Activated T-helper 1 cell treated with anti-CD3 and anti-CD28 coated beads, Interleukin-12 subunit alpha, Interleukin-12 subunit beta, Interleukin-2, Interleukin-4 antibody, amounts not matched to agents 30 ng/mL and 10 ng/mL and 1 ng/mL, durations not matched to agents 14 hours and 24 hours and 36 hours (primary cell): ENCODE measurements around the gene OSBP2. TPM values are rescaled to one million over a fixed set of nuclear protein-coding genes. Genes with fewer than 3 reads are reported as not detected.

Source experiments
- DNase-seq: peaks from one replicate; pipeline ENCODE4 v3.0.0; 2021; ENCODE audit warnings: low spot score
- H3K27ac Mint-ChIP-seq: one replicate; pipeline ENCODE4 v1.8.0; 2021; ENCODE audit warnings: mild to moderate bottlenecking, mixed read lengths
- H3K27me3 Mint-ChIP-seq: one replicate; pipeline ENCODE4 v1.8.0; 2022; ENCODE audit warnings: mild to moderate bottlenecking, moderate library complexity, mixed read lengths; ENCODE audit not compliant: insufficient read depth
- H3K36me3 Mint-ChIP-seq: one replicate; pipeline ENCODE4 v1.8.0; 2021; ENCODE audit warnings: low read depth, mixed read lengths
- H3K4me1 Mint-ChIP-seq: one replicate; pipeline ENCODE4 v1.8.0; 2021; ENCODE audit warnings: low read depth, mixed read lengths
- H3K4me3 Mint-ChIP-seq: one replicate; pipeline ENCODE4 v1.8.0; 2021; ENCODE audit warnings: mild to moderate bottlenecking, moderate library complexity, mixed read lengths
- H3K9me3 Mint-ChIP-seq: one replicate; pipeline ENCODE4 v1.8.0; 2021; ENCODE audit warnings: mixed read lengths
- intact Hi-C: fragments of 100-400 bp; cut with micrococcal nuclease; formaldehyde crosslinking; loops from one replicate; pipeline ENCODE4 v1.15.1; 2024
- total RNA-seq: library from RNA; stranded (reverse); gene quantifications from 2 replicates; pipeline ENCODE4 v1.2.3, GENCODE V29; 2022

OSBP2 gene
- total RNA-seq, 1 donor from 2014 or later: 1.6 TPM

DNA sequence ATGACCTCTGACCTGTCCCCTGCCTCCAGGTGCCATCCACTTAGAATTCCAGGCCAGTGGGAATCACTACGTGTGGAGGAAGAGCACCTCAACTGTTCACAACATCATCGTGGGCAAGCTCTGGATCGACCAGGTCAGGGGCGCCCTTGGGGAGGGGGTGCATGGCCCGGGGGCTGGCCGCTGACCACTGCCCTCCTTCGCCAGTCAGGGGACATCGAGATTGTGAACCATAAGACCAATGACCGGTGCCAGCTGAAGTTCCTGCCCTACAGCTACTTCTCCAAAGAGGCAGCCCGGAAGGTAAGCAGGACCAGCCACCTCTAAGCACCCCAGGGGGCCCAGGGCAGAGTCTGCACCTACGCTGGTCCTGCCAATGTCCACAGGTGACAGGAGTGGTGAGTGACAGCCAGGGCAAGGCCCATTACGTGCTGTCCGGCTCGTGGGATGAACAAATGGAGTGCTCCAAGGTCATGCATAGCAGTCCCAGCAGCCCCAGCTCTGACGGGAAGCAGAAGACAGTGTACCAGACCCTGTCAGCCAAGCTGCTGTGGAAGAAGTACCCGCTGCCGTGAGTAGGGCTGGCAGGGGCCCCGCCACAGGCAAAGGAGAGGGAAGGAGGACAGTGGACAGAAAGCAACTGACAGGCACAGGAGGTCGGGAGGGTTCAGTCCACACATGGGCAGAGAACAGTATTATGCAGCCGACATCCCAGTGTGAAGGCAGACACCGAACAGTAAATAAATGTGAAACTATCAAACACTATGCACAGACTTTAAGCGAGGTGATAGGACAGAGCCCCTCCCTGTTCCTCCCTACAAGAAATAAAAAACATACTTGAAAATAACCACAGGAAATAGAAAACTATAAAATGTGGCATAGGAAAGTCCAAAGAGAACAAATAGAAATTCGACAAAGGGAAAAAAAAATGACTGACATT is 199.0 kb downstream of the OSBP2 start:
- no peak overlapping the region for H3K27ac Mint-ChIP-seq
- no peak for DNase-seq
- H3K4me3 Mint-ChIP-seq: no peak overlapping the region
- H3K4me1 Mint-ChIP-seq: peaks cover 8% of the 10 kb centered on the region
- intact Hi-C loops: no loop called here
- H3K9me3 Mint-ChIP-seq: no peaks in the 10 kb centered on the region
- peaks cover 2% of the 10 kb centered on the region for H3K27me3 Mint-ChIP-seq
- H3K36me3 Mint-ChIP-seq: peaks cover 3% of the 10 kb centered on the region

DNA sequence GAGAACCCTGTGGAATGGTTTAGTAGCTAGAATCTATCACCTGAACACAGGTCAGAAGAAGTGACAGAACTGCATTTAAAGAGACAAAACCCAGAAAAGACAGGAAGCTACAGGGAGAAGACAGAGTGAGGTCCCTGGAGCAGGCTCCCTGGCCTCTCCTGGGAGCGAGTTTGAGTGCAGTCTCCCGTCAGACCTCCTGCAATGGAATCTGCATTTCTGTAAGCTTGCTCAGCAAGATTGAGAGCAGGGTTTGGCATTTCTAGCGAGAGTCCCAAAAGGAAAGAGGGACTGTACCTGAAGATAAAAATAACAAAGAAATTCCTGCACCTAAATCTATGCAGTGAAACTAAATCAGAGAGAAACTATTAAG is 199.7 kb downstream of the OSBP2 start:
- Mint-ChIP-seq H3K4me3 (no peak overlapping the region), H3K36me3 (peaks cover 3% of the 10 kb centered on the region), H3K27ac (no peak overlapping the region), H3K27me3 (peaks cover 2% of the 10 kb centered on the region), H3K4me1 (peaks cover 8% of the 10 kb centered on the region), H3K9me3 (no peaks in the 10 kb centered on the region)
- DNase-seq: no peak
- intact Hi-C loops: no loop called here

DNA sequence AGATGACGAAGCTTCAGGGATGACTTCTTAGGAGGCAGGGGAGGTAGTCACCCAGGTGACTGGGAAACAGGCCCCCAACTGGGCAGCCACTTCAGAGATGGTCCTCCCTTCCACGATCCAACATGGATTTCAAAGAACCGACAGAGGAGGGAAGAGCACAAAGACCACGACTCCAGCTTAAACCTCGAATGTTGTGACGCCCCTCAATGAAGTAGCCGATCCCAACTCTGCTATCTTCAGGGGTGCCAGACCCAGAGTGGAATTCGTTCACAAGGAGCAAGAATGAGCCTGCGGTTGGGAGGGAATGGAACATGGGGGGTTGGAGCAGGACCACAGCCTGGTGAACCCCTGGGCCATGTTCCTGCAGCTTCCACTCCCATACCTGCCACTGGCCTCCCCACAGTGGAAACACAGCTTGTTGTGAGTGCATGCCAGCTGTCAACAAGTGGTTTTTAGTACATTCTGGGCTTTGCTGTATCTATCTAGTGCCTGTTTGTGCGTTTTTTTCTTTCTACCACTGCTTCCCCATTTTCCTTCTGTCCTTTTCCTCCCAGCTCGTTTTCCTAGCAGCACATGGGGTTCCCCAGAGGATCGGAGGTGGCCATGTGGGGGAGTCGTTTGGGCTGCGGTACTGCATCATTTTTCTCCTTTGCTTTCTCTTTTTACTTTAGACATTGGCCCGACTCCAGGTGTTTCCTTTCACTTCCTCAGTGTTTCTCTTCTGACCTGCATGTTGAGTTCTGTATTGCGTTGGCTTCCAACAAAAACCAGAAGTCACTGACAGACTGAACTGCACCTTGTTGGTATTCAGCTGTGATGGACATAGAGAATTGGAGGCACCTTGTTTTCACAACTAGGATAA is 208.1 kb downstream of the OSBP2 start:
- no peak overlapping the region for H3K27ac Mint-ChIP-seq
- H3K9me3 Mint-ChIP-seq: no peaks in the 10 kb centered on the region
- peaks cover 4% of the 10 kb centered on the region for H3K36me3 Mint-ChIP-seq
- no peak overlapping the region for H3K4me3 Mint-ChIP-seq
- no peaks in the 10 kb centered on the region for H3K4me1 Mint-ChIP-seq
- no peak for DNase-seq
- H3K27me3 Mint-ChIP-seq: no peaks in the 10 kb centered on the region
- intact Hi-C loops: no loop called here

- H3K9me3 Mint-ChIP-seq: no peaks in the 10 kb centered on the region
- H3K36me3 Mint-ChIP-seq: peaks cover 4% of the 10 kb centered on the region
- intact Hi-C loops: no loop called here
- H3K27ac Mint-ChIP-seq: no peak overlapping the region
- no peak overlapping the region for H3K4me3 Mint-ChIP-seq
- no peaks in the 10 kb centered on the region for H3K27me3 Mint-ChIP-seq
- H3K4me1 Mint-ChIP-seq: no peaks in the 10 kb centered on the region
- DNase-seq: no peak
Measured at GRCh38 chr22:30903876-30904460, 209.3 kb downstream of the OSBP2 start.

DNA sequence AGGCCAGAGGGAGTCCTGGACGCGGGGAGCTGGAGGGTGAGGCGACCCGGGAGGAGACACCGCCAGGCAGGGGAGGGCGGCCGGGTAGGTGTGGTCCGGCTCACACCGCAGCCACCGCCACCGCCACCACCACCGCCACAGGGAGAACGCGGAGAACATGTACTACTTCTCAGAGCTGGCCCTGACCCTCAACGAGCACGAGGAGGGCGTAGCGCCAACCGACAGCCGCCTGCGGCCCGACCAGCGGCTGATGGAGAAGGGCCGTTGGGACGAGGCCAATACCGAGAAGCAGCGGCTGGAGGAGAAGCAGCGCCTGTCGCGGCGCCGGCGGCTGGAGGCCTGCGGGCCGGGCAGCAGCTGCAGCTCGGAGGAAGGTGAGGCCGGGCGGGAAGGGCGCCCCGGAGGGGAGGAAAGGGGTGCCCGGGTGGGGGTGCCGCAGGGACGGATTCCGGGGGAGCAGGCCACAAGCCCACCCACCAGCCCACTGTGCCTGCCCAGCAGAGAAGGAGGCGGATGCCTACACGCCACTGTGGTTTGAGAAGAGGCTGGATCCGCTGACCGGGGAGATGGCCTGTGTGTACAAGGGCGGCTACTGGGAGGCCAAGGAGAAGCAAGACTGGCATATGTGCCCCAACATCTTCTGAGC is 211.1 kb downstream of the OSBP2 start:
- no peaks in the 10 kb centered on the region for H3K4me1 Mint-ChIP-seq
- no peak overlapping the region for H3K4me3 Mint-ChIP-seq
- no peak for DNase-seq

GRCh38 chr22:30906411-30906810 is 211.7 kb downstream of the OSBP2 start:
- H3K36me3 Mint-ChIP-seq: peaks cover 4% of the 10 kb centered on the region
- no peaks in the 10 kb centered on the region for H3K4me1 Mint-ChIP-seq

More for the DNA sequence above, 211.1 kb downstream of the OSBP2 start:
- Mint-ChIP-seq H3K27me3 (no peaks in the 10 kb centered on the region), H3K27ac (no peak overlapping the region), H3K9me3 (no peaks in the 10 kb centered on the region), H3K36me3 (peaks cover 4% of the 10 kb centered on the region)
- intact Hi-C loops: no loop called here

DNA sequence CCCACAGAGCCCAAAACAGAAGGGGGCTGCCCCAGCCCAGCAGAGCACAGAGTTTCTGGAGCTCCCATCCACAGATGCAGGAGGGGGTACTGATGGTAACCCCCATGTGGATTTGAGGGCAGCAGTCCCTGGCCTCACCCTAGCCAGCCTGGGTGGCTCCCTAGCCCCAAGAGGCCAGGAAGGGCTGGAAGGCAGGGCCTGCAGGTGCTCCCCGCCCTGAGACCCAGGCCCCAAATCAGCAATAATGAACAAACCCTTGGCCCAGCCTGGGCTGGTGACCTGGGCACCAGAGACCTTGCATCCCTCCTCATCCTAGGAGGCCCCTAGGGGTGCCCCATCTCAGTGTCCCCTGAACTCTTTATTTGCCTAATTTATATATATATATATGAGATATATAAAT is 212.3 kb downstream of the OSBP2 start:
- no peak overlapping the region for H3K4me3 Mint-ChIP-seq
- H3K9me3 Mint-ChIP-seq: no peaks in the 10 kb centered on the region
- peaks cover 4% of the 10 kb centered on the region for H3K36me3 Mint-ChIP-seq
- H3K4me1 Mint-ChIP-seq: no peaks in the 10 kb centered on the region
- no peak for DNase-seq
- intact Hi-C loops: no loop called here
- H3K27me3 Mint-ChIP-seq: no peaks in the 10 kb centered on the region
- no peak overlapping the region for H3K27ac Mint-ChIP-seq

More at GRCh38 chr22:30906411-30906810, 211.7 kb downstream of the OSBP2 start:
- Mint-ChIP-seq H3K27me3 (no peaks in the 10 kb centered on the region), H3K4me3 (no peak overlapping the region), H3K27ac (no peak overlapping the region), H3K9me3 (no peaks in the 10 kb centered on the region)
- intact Hi-C loops: no loop called here
- DNase-seq: no peak

- Mint-ChIP-seq H3K9me3 (no peaks in the 10 kb centered on the region), H3K27ac (no peak overlapping the region), H3K4me1 (no peaks in the 10 kb centered on the region), H3K27me3 (no peaks in the 10 kb centered on the region), H3K4me3 (no peak overlapping the region), H3K36me3 (peaks cover 3% of the 10 kb centered on the region)
- no peak for DNase-seq
- intact Hi-C loops: no loop called here
Measured at GRCh38 chr22:30908051-30908461, 213.4 kb downstream of the OSBP2 start.

GRCh38 chr22:30909306-30909705 is 214.6 kb downstream of the OSBP2 start:
- no peak overlapping the region for H3K27ac Mint-ChIP-seq

DNA sequence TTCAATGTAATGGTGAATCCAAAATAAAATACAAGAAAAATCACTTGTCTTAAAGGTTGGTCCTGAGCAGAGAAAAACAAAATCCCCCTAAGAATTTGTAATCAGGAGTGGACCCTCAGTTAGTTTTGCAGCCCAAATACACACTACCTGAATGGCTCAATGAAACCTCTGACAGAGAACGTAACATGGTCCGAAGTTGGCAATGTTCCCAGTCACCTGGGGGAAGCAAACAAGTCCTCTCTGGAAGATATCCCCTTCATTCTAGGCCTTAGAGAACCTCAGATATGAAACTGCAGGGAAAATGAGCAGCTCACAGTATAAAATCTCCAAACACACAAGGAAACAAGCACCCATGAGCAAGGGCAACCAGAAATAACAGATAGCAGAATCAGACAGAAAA is 215.7 kb downstream of the OSBP2 start:
- intact Hi-C loops: no loop called here
- Mint-ChIP-seq H3K4me3 (no peak overlapping the region), H3K4me1 (no peaks in the 10 kb centered on the region), H3K9me3 (no peaks in the 10 kb centered on the region), H3K36me3 (no peaks in the 10 kb centered on the region), H3K27me3 (no peaks in the 10 kb centered on the region), H3K27ac (no peak overlapping the region)
- DNase-seq: no peak

More at GRCh38 chr22:30909306-30909705, 214.6 kb downstream of the OSBP2 start:
- no peaks in the 10 kb centered on the region for H3K9me3 Mint-ChIP-seq
- H3K36me3 Mint-ChIP-seq: no peaks in the 10 kb centered on the region
- intact Hi-C loops: no loop called here
- no peaks in the 10 kb centered on the region for H3K4me1 Mint-ChIP-seq
- DNase-seq: no peak
- no peaks in the 10 kb centered on the region for H3K27me3 Mint-ChIP-seq
- H3K4me3 Mint-ChIP-seq: no peak overlapping the region

DNA sequence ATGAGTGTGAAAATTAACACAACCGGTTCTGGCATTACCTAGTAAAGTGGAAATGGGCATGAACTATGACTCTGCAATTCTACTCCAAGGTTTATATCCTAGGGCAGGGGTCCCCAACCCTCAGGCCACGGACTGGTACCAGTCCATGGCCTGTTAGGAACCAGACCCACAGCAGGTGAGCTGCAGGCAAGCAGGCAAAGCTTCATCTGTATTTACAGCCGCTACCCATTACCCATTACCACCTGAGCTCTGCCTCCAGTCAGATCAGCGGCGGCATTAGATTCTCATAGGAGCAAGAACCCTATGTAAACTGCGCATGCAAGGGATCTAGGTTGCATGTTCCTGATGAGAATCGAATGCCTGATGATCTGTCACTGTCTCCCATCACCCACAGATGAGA is 224.1 kb downstream of the OSBP2 start:
- H3K36me3 Mint-ChIP-seq: peaks cover 5% of the 10 kb centered on the region
- intact Hi-C loops: no loop called here
- no peak overlapping the region for H3K27ac Mint-ChIP-seq
- no peak for DNase-seq
- peaks cover 23% of the 10 kb centered on the region for H3K4me1 Mint-ChIP-seq
- H3K27me3 Mint-ChIP-seq: no peaks in the 10 kb centered on the region
- H3K9me3 Mint-ChIP-seq: no peaks in the 10 kb centered on the region
- no peak overlapping the region for H3K4me3 Mint-ChIP-seq

DNA sequence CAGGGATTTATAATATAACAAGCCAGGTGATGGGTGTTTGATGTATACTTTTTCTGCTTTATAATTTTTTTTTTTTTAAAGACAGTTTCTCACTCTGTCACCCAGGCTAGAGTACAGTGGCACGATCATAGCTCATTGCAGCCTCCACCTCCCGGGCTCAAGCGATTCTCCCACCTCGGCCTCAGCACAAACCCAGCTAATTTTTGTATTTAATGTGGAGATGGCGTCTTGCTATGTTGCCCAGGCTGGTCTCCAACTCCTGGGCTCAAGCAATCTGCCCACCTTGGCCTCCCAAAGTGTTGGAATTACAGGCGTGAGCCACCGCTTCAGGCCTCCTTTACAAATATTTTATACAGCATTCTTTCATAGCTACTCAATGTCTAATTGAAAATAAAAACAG is 225.3 kb downstream of the OSBP2 start:
- H3K36me3 Mint-ChIP-seq: peaks cover 12% of the 10 kb centered on the region
- H3K4me1 Mint-ChIP-seq: peaks cover 23% of the 10 kb centered on the region
- H3K27ac Mint-ChIP-seq: no peak overlapping the region
- H3K9me3 Mint-ChIP-seq: no peaks in the 10 kb centered on the region
- no peak overlapping the region for H3K4me3 Mint-ChIP-seq
- no peak for DNase-seq
- intact Hi-C loops: loop anchor here (1.0 kb wide), 3 partner anchors 118 to 286 kb away; no protein-coding TSS in a partner anchor
- H3K27me3 Mint-ChIP-seq: no peaks in the 10 kb centered on the region
